Smooth muscle cell (in vitro differentiated cells): ENCODE measurements around the gene PHF19. TPM values are rescaled to one million over a fixed set of nuclear protein-coding genes. Genes with fewer than 3 reads are reported as not detected.

Experiments used
- DNase-seq: peaks from one replicate; lab custom pipeline; 2025; ENCODE audit not compliant: unreplicated experiment; lab: John Stamatoyannopoulos, UW
- H2AFZ ChIP-seq: fragments of 200-600 bp; sonication (generic); 2 replicates; pipeline ENCODE4 v1.6.0; 2016; ENCODE audit warnings: antibody characterized with exemption, low read depth, mild to moderate bottlenecking
- H3F3A ChIP-seq: fragments of 200-600 bp; sonication (generic); 2 replicates; pipeline ENCODE4 v1.6.0; 2017; ENCODE audit warnings: antibody characterized with exemption, low read depth
- H3K27ac ChIP-seq: fragments of 200-600 bp; sonication (generic); 2 replicates; pipeline ENCODE4 v1.5.1; 2016; ENCODE audit warnings: low read depth, mild to moderate bottlenecking
- H3K27me3 ChIP-seq: fragments of 200-600 bp; sonication (generic); 2 replicates; pipeline ENCODE4 v1.6.1; 2016; ENCODE audit warnings: low read depth, mild to moderate bottlenecking
- H3K36me3 ChIP-seq: fragments of 200-600 bp; sonication (generic); 2 replicates; pipeline ENCODE4 v1.5.1; 2016; ENCODE audit warnings: low read depth
- H3K4me1 ChIP-seq: fragments of 200-600 bp; sonication (generic); 2 replicates; pipeline ENCODE4 v1.5.1; 2016; ENCODE audit warnings: low read depth
- H3K4me2 ChIP-seq: fragments of 200-600 bp; sonication (generic); 2 replicates; pipeline ENCODE4 v1.6.0; 2016; ENCODE audit warnings: mild to moderate bottlenecking
- H3K4me3 ChIP-seq: fragments of 200-600 bp; sonication (generic); 2 replicates; pipeline ENCODE4 v1.5.1; 2016; ENCODE audit warnings: mild to moderate bottlenecking
- H3K79me2 ChIP-seq: fragments of 200-600 bp; sonication (generic); 2 replicates; pipeline ENCODE4 v1.6.0; 2016; ENCODE audit warnings: low read depth, mild to moderate bottlenecking
- H3K9ac ChIP-seq: fragments of 200-600 bp; sonication (generic); 2 replicates; pipeline ENCODE4 v1.6.0; 2016; ENCODE audit warnings: low read depth
- H3K9me3 ChIP-seq: fragments of 200-600 bp; sonication (generic); replicated peaks from 2 replicates; pipeline ENCODE4 v1.5.1; 2016; ENCODE audit warnings: low read depth
- H4K20me1 ChIP-seq: fragments of 200-600 bp; sonication (generic); 2 replicates; pipeline ENCODE4 v1.6.0; 2016; ENCODE audit warnings: low read depth
- WGBS: methylation state at CpG from one replicate; pipeline ENCODE4 v1.1.7; 2016; ENCODE audit warnings: low lambda C conversion rate; 5-methylcytosine and 5-hydroxymethylcytosine counted together
- polyA plus RNA-seq: library from polyadenylated mRNA; unstranded; fragments of >200 nt; fragmentation: Nextera tagmentation; extraction: Ambion mirVana; gene quantifications from 2 replicates; pipeline ENCODE4 v1.2.1, GENCODE V29; 2016
- total RNA-seq: library from RNA; depleted of rRNA; stranded (reverse); fragments of >200 nt; gene quantifications from 2 replicates; pipeline ENCODE4 v1.2.3, GENCODE V29; 2014
- TF ChIP-seq, protein P1 (sequence below): fragments of 200-600 bp; sonication (generic); IDR thresholded peaks from 2 replicates; pipeline ENCODE4 v1.5.1; 2017; ENCODE audit warnings: borderline replicate concordance, mild to moderate bottlenecking, antibody characterized with exemption; ENCODE audit not compliant: insufficient read depth, poor library complexity, severe bottlenecking

The PHF19 gene
- total and polyA plus RNA-seq, 2 experiments from 2014 or later = 14.1 to 19.3 TPM

DNA sequence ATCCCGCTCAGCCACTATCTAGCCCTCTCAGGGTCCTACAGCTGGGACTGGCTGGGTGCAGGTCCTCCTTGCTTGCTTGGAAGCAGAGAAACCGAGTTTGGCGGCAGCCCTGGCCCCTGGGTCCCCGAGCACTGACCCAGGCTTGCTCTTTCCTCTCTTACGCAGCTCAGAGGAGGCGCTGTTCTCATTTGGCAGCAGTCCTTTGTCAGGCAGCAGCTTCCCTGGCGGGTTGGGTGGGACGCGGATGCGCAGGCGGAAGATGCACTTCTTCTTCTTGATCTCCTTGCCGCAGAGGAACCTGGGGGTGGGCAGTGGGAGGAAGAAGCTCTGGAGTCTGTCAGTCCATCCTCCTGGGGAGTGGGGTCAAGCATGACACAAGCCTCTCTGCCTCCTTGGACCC, 14.5 kb downstream of the PHF19 start:
- H3K27me3 ChIP-seq = no peaks in the 10 kb centered on the region
- no peaks in the 10 kb centered on the region for H3K79me2 ChIP-seq
- no peak overlapping the region for H3K4me2 ChIP-seq
- H3K9me3 ChIP-seq = no peaks in the 10 kb centered on the region
- TF ChIP-seq, protein P1, sequence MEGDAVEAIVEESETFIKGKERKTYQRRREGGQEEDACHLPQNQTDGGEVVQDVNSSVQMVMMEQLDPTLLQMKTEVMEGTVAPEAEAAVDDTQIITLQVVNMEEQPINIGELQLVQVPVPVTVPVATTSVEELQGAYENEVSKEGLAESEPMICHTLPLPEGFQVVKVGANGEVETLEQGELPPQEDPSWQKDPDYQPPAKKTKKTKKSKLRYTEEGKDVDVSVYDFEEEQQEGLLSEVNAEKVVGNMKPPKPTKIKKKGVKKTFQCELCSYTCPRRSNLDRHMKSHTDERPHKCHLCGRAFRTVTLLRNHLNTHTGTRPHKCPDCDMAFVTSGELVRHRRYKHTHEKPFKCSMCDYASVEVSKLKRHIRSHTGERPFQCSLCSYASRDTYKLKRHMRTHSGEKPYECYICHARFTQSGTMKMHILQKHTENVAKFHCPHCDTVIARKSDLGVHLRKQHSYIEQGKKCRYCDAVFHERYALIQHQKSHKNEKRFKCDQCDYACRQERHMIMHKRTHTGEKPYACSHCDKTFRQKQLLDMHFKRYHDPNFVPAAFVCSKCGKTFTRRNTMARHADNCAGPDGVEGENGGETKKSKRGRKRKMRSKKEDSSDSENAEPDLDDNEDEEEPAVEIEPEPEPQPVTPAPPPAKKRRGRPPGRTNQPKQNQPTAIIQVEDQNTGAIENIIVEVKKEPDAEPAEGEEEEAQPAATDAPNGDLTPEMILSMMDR = no peak
- WGBS = 95% methylated on average over 12 of the region's 12 CpGs
- no peaks in the 10 kb centered on the region for H4K20me1 ChIP-seq
- H3K4me1 ChIP-seq = no peaks in the 10 kb centered on the region
- H3K36me3 ChIP-seq = no peaks in the 10 kb centered on the region
- H3K4me3 ChIP-seq = no peak overlapping the region
- no peaks in the 10 kb centered on the region for H3F3A ChIP-seq
- no peak for DNase-seq
- H3K9ac ChIP-seq = no peak overlapping the region
- H2AFZ ChIP-seq = no peak overlapping the region
- H3K27ac ChIP-seq = no peak overlapping the region

DNA sequence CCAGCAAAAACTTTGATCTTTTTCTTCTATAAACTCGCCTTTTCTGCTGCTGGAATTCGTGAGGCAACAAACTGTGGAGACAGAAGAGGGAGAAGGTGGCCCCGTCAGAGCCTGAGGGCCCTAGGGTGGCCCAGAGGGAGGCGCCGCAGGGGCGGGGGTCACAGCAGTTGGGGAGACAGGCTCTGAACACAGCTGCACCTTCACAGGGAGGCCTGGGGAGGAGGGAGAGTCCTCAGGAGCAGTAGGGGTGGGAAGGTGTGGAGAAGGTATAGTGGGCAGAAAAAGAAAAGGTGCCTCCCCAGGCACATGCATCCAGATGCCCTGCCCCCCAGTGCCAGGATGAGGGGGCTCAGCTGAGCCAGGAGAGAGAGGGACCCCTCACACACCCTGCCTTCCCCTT, 15.1 kb downstream of the PHF19 start:
- no peak for DNase-seq
- Histone ChIP-seq H3K4me2 (no peak overlapping the region), H3K79me2 (no peaks in the 10 kb centered on the region), H2AFZ (no peak overlapping the region), H3K4me1 (no peaks in the 10 kb centered on the region), H3K9ac (no peak overlapping the region), H3F3A (no peaks in the 10 kb centered on the region), H3K36me3 (no peaks in the 10 kb centered on the region), H3K27me3 (no peaks in the 10 kb centered on the region), H3K4me3 (no peak overlapping the region), H3K9me3 (no peaks in the 10 kb centered on the region), H4K20me1 (no peaks in the 10 kb centered on the region), H3K27ac (no peak overlapping the region)
- WGBS = 99% methylated on average over 6 of the region's 6 CpGs
- TF ChIP-seq, protein P1 = no peak

DNA sequence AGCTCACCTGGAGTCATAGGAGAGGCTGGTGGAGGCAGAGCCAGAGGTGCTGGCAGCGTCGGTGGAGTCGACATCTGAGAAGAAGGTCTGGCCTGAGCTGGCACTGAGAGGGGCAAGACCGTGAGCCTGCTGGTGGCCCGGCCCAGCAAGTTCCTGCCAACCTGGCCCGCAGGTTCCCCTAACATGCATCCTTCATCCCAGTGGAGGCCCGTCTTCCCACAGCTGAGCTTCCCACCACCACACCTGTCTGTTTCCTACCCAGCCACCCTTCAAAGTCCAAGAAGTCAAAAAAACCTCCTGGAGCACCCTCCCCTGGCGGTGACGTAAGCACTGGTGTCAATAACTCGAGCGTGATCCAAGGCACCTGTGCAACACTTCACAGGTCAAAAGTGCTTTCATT, 16.9 kb downstream of the PHF19 start:
- WGBS = 97% methylated on average over 11 of the region's 11 CpGs
- Histone ChIP-seq H3K4me2 (no peak overlapping the region), H3K27ac (no peak overlapping the region), H3K27me3 (no peaks in the 10 kb centered on the region), H3K4me3 (no peak overlapping the region), H2AFZ (no peak overlapping the region), H3F3A (no peaks in the 10 kb centered on the region), H4K20me1 (no peaks in the 10 kb centered on the region), H3K4me1 (no peaks in the 10 kb centered on the region), H3K9me3 (no peaks in the 10 kb centered on the region), H3K9ac (no peak overlapping the region), H3K79me2 (no peaks in the 10 kb centered on the region), H3K36me3 (no peaks in the 10 kb centered on the region)
- TF ChIP-seq, protein P1 = no peak
- DNase-seq = no peak

DNA sequence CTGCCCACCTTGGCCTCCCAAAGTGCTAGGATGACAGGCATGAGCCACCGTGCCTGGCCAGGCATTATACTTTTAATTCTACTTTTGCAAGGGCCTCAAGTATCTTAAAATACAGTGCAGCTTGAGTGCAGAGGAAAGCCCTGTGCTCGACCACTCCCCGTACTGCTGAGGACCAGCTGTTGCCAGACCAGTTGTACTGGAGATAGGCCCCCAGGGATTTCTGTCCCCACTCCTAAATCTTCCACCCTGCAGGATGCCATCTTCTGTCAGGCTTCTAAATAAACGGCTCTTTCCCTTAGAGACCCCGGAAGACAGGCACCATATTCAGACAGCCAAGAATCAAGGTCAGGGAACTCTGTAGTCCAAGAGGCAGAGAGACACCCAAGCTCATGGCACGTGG, 17.6 kb downstream of the PHF19 start:
- H3K79me2 ChIP-seq = no peaks in the 10 kb centered on the region
- H3K27ac ChIP-seq = no peak overlapping the region
- DNase-seq = no peak
- WGBS = 83% methylated on average over 6 of the region's 6 CpGs
- TF ChIP-seq, protein P1 = no peak
- no peak overlapping the region for H3K4me2 ChIP-seq
- no peaks in the 10 kb centered on the region for H3K4me1 ChIP-seq
- H3K36me3 ChIP-seq = no peaks in the 10 kb centered on the region
- H3K27me3 ChIP-seq = no peaks in the 10 kb centered on the region
- no peak overlapping the region for H3K9ac ChIP-seq
- no peak overlapping the region for H2AFZ ChIP-seq
- H3K9me3 ChIP-seq = no peaks in the 10 kb centered on the region
- no peaks in the 10 kb centered on the region for H4K20me1 ChIP-seq
- H3K4me3 ChIP-seq = no peak overlapping the region
- no peaks in the 10 kb centered on the region for H3F3A ChIP-seq
